NT2/D1 (cell line): ENCODE measurements around the gene DUSP10.

ENCODE experiments used
- YY1 ChIP-seq: IDR thresholded peaks from 2 replicates; pipeline ENCODE4 v1.6.1; 2011; ENCODE audit not compliant: insufficient read length, insufficient read depth
- ZNF274 ChIP-seq: IDR thresholded peaks from 2 replicates; pipeline ENCODE4 v1.6.1; 2011; ENCODE audit warnings: mild to moderate bottlenecking, low read depth, low read length

DNA sequence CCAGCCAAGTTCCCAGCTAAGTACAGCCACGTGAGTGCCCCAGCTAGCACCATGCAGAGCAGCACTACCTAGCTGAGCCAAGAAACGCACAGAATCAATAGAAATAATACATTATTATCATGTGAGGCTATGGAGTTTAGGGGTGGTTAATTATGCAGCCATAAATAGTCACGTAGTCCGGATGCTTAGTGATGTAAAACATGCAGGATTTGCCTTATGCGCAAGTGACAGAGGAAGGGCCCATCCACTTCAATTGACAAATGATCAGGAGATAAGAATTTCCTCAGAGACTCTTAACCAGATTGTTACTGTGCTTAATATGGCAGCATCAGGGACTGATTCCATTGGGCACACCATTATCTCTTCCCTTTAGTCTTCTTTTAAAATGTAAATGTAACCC lies 44.8 kb upstream of the DUSP10 start:
- TF ChIP-seq ZNF274 = no peak
- TF ChIP-seq YY1 = no peak
